Bronchial epithelial cell (primary cell): ENCODE data around the gene DYNLT1. TPM values are rescaled to one million over a fixed set of nuclear protein-coding genes. Genes with fewer than 3 reads are reported as not detected.
A peak's percentile ranks its signal among the peaks of the same experiment; 100 is the strongest.

Experiments used
- DNase-seq: peaks from one replicate; pipeline ENCODE4 v3.0.0-alpha.2; 2010; ENCODE audit warnings: low read depth
- FAIRE-seq: peaks from 2 replicates; lab custom pipeline; 2011; peaks lifted over from hg19 to GRCh38; lab: Jason Lieb, UNC
- H3K27me3 ChIP-seq: 2 replicates; pipeline ENCODE4 v1.5.1; 2011; ENCODE audit warnings: low read length; ENCODE audit not compliant: control insufficient read depth, insufficient read depth
- H3K36me3 ChIP-seq: 2 replicates; pipeline ENCODE4 v1.5.1; 2011; ENCODE audit warnings: low read length; ENCODE audit not compliant: control insufficient read depth, insufficient read depth
- H3K4me3 ChIP-seq: 2 replicates; pipeline ENCODE4 v1.5.1; 2011; ENCODE audit warnings: mild to moderate bottlenecking, low read depth, low read length, control low read depth
- CTCF ChIP-seq: IDR thresholded peaks from 2 replicates; pipeline ENCODE4 v1.5.1; 2011; ENCODE audit warnings: mild to moderate bottlenecking, moderate library complexity, low read length, control low read depth, inconsistent platforms; ENCODE audit not compliant: insufficient read depth, severe bottlenecking
- total RNA-seq: library from RNA; depleted of rRNA; stranded (reverse); fragments of >200 nt; gene quantifications from 2 replicates; pipeline ENCODE4 v1.2.1, GENCODE V29; 2014

DYNLT1 gene
- total RNA-seq, 1 donor from 2014 or later = 43.4 TPM

GRCh38 chr6:158666628-158667359 is 22.3 kb upstream of the DYNLT1 start:
- DNase-seq (peak; percentile 63), FAIRE-seq (no peak)
- Histone ChIP-seq H3K36me3 (no peaks in the 10 kb centered on the region), H3K4me3 (peak overlapping the region; percentile 5), H3K27me3 (no peaks in the 10 kb centered on the region)
- TF ChIP-seq CTCF = no peak

- TF ChIP-seq CTCF = no peak
- Histone ChIP-seq H3K27me3 (no peaks in the 10 kb centered on the region), H3K4me3 (no peak overlapping the region), H3K36me3 (no peaks in the 10 kb centered on the region)
- DNase-seq (no peak), FAIRE-seq (no peak)
Measured at GRCh38 chr6:158665332-158665731, 20.8 kb upstream of the DYNLT1 start.

GRCh38 chr6:158663625-158664165 is 19.2 kb upstream of the DYNLT1 start:
- FAIRE-seq = no peak
- Histone ChIP-seq H3K36me3 (no peaks in the 10 kb centered on the region), H3K4me3 (no peak overlapping the region), H3K27me3 (no peaks in the 10 kb centered on the region)
- DNase-seq = peak; percentile 75
- TF ChIP-seq CTCF = no peak

- no peaks in the 10 kb centered on the region for H3K36me3 ChIP-seq
- TF ChIP-seq CTCF = no peak
- no peaks in the 10 kb centered on the region for H3K27me3 ChIP-seq
- no peak overlapping the region for H3K4me3 ChIP-seq
- DNase-seq (no peak), FAIRE-seq (peak; percentile 66)
Measured at GRCh38 chr6:158662954-158663624, 18.5 kb upstream of the DYNLT1 start.

- FAIRE-seq (no peak), DNase-seq (no peak)
- no peaks in the 10 kb centered on the region for H3K27me3 ChIP-seq
- no peak overlapping the region for H3K4me3 ChIP-seq
- no peaks in the 10 kb centered on the region for H3K36me3 ChIP-seq
- no peak for TF ChIP-seq CTCF
Measured at GRCh38 chr6:158662607-158662953, 18.0 kb upstream of the DYNLT1 start.
